RWPE1 (cell line): ENCODE data around the gene TDRD7.

Source experiments
- CTCF ChIA-PET: fragments of 350-600 bp; sonication (Branson Sonifier 250); formaldehyde crosslinking; extraction: SDS; loops from one replicate; lab custom pipeline; 2021; lab: Yijun Ruan, JAX
- POLR2A ChIA-PET: fragments of 400-600 bp; formaldehyde crosslinking; extraction: SDS; loops from one replicate; lab custom pipeline; 2020; ENCODE audit warnings: antibody characterized with exemption; ENCODE audit not compliant: low non-redundant PET; lab: Yijun Ruan, JAX
- DNase-seq: peaks from one replicate; pipeline ENCODE4 v3.0.0; 2012; ENCODE audit warnings: low spot score
- H3K27ac ChIP-seq: fragments of 450-650 bp; 2 replicates; pipeline ENCODE4 v1.5.1; 2017
- CTCF ChIP-seq: fragments of 450-650 bp; conservative IDR thresholded peaks from 2 replicates; pipeline ENCODE4 v1.5.1; 2017; ENCODE audit warnings: low read depth, mild to moderate bottlenecking

The TDRD7 gene

GRCh38 chr9:97545486-97545885 lies 133.6 kb downstream of the TDRD7 start:
- POLR2A ChIA-PET, result no interaction called here
- no peak overlapping the region for H3K27ac ChIP-seq
- CTCF ChIA-PET, result interaction anchor here (0.7 to 0.8 kb wide), 2 partner anchors 19 to 53 kb away, joined by 3 to 4 read pairs; no protein-coding TSS in a partner anchor
- no peak for DNase-seq
- no peak for TF ChIP-seq CTCF
